ENCODE results near the gene TM9SF2. TPM values are rescaled to one million over a fixed set of nuclear protein-coding genes. Genes with fewer than 3 reads are reported as not detected.

Gene TM9SF2
- total and polyA plus RNA-seq, 2 of the 4 experiments (the other 2 are of a cell fraction): 46.1 to 85.5 TPM

DNA sequence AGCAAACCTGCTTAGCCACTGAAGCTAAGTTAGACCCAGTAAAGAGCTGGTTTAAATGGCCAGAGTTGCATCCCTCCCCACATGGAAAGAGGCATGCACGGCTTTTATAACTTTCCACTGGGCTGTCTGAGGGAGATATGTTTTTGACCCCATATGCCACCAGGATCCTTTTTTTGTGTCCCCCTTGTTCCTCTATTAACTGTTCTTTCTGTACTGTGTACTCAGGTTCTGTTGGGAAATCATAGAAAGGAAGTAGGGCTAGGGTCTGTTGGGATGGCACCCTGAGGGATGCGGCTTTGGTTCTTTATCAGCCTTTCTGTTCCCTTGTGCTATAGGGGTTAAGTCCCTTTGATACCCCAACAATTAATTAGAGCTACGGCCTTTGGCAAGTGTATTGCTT lies 12.2 kb upstream of the TM9SF2 start:
- no peak overlapping the region for H2AFZ ChIP-seq (replicated peaks; ENCODE audit: low read length, poor library complexity)
- no peak overlapping the region for H3K27ac ChIP-seq (ENCODE audit: insufficient read depth, low read length)
- H3K9me3 ChIP-seq (ENCODE audit: control insufficient read depth, insufficient read depth, low read length): no peaks in the 10 kb centered on the region
- H3K56ac ChIP-seq (ENCODE audit: extremely low read depth, insufficient read depth, low read length): no peak overlapping the region
- H3K9me1 ChIP-seq (ENCODE audit: insufficient read depth, low read length): no peaks in the 10 kb centered on the region
- no peak overlapping the region for H3K4me3 ChIP-seq (ENCODE audit: insufficient read depth, low read depth, low read length)
- no peak overlapping the region for H3K23ac ChIP-seq (ENCODE audit: low read depth, low read length)
- ChIA-PET POLR2A (ENCODE audit: unreplicated experiment) (no interaction called here), CTCF (no interaction called here)
- no peak overlapping the region for H2BK120ac ChIP-seq (ENCODE audit: low read depth, low read length)
- in situ Hi-C loops (cut with MboI; ENCODE audit: low sequenced_read_pairs) (no loop called here), dilution Hi-C loops (cut with HindIII; ENCODE audit: low sequenced_read_pairs, unreplicated experiment) (no loop called here), intact Hi-C loops (cut with micrococcal nuclease) (no loop called here)
- no CpG with 5 or more reads among the region's 3 CpGs for WGBS, 2 experiments (ENCODE audit: extremely low coverage in 2 of 2, insufficient read length in 1 of 2)
- no peaks in the 10 kb centered on the region for H4K20me1 ChIP-seq (ENCODE audit: insufficient read depth, low read length)
- no peak overlapping the region for H2BK5ac ChIP-seq (ENCODE audit: low read depth, low read length, poor library complexity, severe bottlenecking)
- no peak overlapping the region for H4K8ac ChIP-seq (ENCODE audit: low read depth in 2 of 2, low read length in 2 of 2)
- no peak overlapping the region for H3K4me2 ChIP-seq (ENCODE audit: low read depth, low read length)
- H2BK20ac ChIP-seq (ENCODE audit: low read depth, low read length): no peak overlapping the region
- no peak overlapping the region for H4K91ac ChIP-seq (ENCODE audit: insufficient read depth, low read depth, low read length)
- ATAC-seq (ENCODE audit: low read depth) (no peak), DNase-seq (no peak)
- H3K9ac ChIP-seq (ENCODE audit: low read depth, low read length): no peak overlapping the region
- H2AK9ac ChIP-seq (replicated peaks; ENCODE audit: low read depth, low read length, poor library complexity): no peak overlapping the region
- no peak overlapping the region for H3K4ac ChIP-seq (ENCODE audit: low read depth, low read length)
- H2BK15ac ChIP-seq (ENCODE audit: low read depth, low read length): no peak overlapping the region
- H3K4me1 ChIP-seq (ENCODE audit: control insufficient read depth, insufficient read depth, low read length): 0 out of 2 replicates have a peak, but pooled peaks cover 1% of the 10 kb centered on the region
- H3K27me3 ChIP-seq (ENCODE audit: control insufficient read depth, insufficient read depth, low read length): peaks cover 23% of the 10 kb centered on the region
- no peak overlapping the region for H3K18ac ChIP-seq (ENCODE audit: low read depth, low read length)
- H2AK5ac ChIP-seq (ENCODE audit: low read depth, low read length): no peak overlapping the region
- H3K36me3 ChIP-seq (ENCODE audit: control insufficient read depth, insufficient read depth, low read length): no peaks in the 10 kb centered on the region
- no peak overlapping the region for H4K5ac ChIP-seq (ENCODE audit: low read depth, low read length)
- TF ChIP-seq USF2 (IDR thresholded peaks at IDR 0.05; ENCODE audit: low read depth, low read length) (no peak), CEBPB (IDR thresholded peaks at IDR 0.05; ENCODE audit: low read depth, low read length) (no peak), NFE2L2 (IDR thresholded peaks at IDR 0.05; ENCODE audit: low read depth, low read length) (no peak), MAFK (IDR thresholded peaks at IDR 0.05; ENCODE audit: low read depth, low read length) (no peak), FOS (IDR thresholded peaks at IDR 0.05; ENCODE audit: low read depth, low read length) (no peak), MAZ (IDR thresholded peaks at IDR 0.05; ENCODE audit: borderline replicate concordance, low read depth, low read length) (no peak), RFX5 (IDR thresholded peaks at IDR 0.05; ENCODE audit: low read depth, low read length) (no peak), MXI1 (IDR thresholded peaks at IDR 0.05; ENCODE audit: borderline replicate concordance, low read depth, low read length) (no peak), RAD21 (IDR thresholded peaks at IDR 0.05; ENCODE audit: low read length) (no peak), CHD1 (IDR thresholded peaks at IDR 0.05; ENCODE audit: low read depth, low read length) (no peak), ELK1 (IDR thresholded peaks at IDR 0.05; ENCODE audit: borderline replicate concordance, low read depth, low read length) (no peak), SMC3 (IDR thresholded peaks at IDR 0.05; ENCODE audit: low read depth, low read length) (no peak), BHLHE40 (IDR thresholded peaks at IDR 0.05; ENCODE audit: low read depth, low read length) (no peak), POLR2A (IDR thresholded peaks at IDR 0.05; ENCODE audit: low read depth, low read length) (no peak), RCOR1 (IDR thresholded peaks at IDR 0.05; ENCODE audit: insufficient replicate concordance, low read length) (no peak)
- TF ChIP-seq, protein P1, sequence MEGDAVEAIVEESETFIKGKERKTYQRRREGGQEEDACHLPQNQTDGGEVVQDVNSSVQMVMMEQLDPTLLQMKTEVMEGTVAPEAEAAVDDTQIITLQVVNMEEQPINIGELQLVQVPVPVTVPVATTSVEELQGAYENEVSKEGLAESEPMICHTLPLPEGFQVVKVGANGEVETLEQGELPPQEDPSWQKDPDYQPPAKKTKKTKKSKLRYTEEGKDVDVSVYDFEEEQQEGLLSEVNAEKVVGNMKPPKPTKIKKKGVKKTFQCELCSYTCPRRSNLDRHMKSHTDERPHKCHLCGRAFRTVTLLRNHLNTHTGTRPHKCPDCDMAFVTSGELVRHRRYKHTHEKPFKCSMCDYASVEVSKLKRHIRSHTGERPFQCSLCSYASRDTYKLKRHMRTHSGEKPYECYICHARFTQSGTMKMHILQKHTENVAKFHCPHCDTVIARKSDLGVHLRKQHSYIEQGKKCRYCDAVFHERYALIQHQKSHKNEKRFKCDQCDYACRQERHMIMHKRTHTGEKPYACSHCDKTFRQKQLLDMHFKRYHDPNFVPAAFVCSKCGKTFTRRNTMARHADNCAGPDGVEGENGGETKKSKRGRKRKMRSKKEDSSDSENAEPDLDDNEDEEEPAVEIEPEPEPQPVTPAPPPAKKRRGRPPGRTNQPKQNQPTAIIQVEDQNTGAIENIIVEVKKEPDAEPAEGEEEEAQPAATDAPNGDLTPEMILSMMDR (conservative IDR thresholded peaks at IDR 0.05; ENCODE audit: low read depth, low read length): no peak
- H3K79me1 ChIP-seq (ENCODE audit: low read depth in 1 of 2, low read length in 2 of 2): no peaks in the 10 kb centered on the region
- H3K14ac ChIP-seq (replicated peaks; ENCODE audit: low read depth, low read length): no peak overlapping the region
- no TSS peak for BruUV-seq (replicated peaks)
